ENCODE results near the gene ALG14. TPM values are rescaled to one million over a fixed set of nuclear protein-coding genes. Genes with fewer than 3 reads are reported as not detected.

The ALG14 gene
- total RNA-seq, result 1 to 10 TPM; 2.8 to 3.2 TPM
- polyA plus RNA-seq, result under 1 TPM; 0.50 to 0.79 TPM
- long read RNA-seq, donor 1, full-length matches to known transcripts, result 10 of 21 reads
- long read RNA-seq, donor 1, partial matches to known transcripts, result 2 of 21 reads
- long read RNA-seq, donor 1, other reads (novel, unspliced or antisense), result 9 of 21 reads
- long read RNA-seq, donor 2, full-length matches to known transcripts, result 4 of 9 reads
- long read RNA-seq, donor 2, partial matches to known transcripts, result 1 of 9 reads
- long read RNA-seq, donor 2, other reads (novel, unspliced or antisense), result 4 of 9 reads

- Histone ChIP-seq H3K27ac (ENCODE audit: low read depth in 1 of 2, low read length in 2 of 2) (peak within 1 kb of the TSS in 1 of 2 donors; percentile 96), H3K27me3 (ENCODE audit: control insufficient read depth in 1 of 2, insufficient read depth in 2 of 2, low read length in 1 of 2) (no peaks in the 10 kb centered on the region), H3K4me3 (ENCODE audit: low read length in 2 of 2) (peak within 1 kb of the TSS; percentile 58 to 97), H3K9me3 (ENCODE audit: control insufficient read depth, low read length) (no peaks in the 10 kb centered on the region), H3K4me1 (ENCODE audit: control insufficient read depth in 1 of 2, insufficient read depth in 2 of 2, low read length in 2 of 2) (no peaks in the 10 kb centered on the region), H3K36me3 (ENCODE audit: control insufficient read depth in 1 of 2, insufficient read depth in 2 of 2, low read length in 1 of 2) (no peaks in the 10 kb centered on the region)
- ATAC-seq (ENCODE audit: low FRiP score) (peak; percentile 98), DNase-seq (peak; percentile 97)
- WGBS, 2 donors, result 0% methylated on average over 53 of the region's 53 CpGs
- intact Hi-C loops (cut with DNase I), result loop anchor here in 1 of 2 donors (5.0 kb wide), 1 partner anchor 45 kb away; the partner anchor contains the start of gene TLCD4
Observed at GRCh38 chr1:95072532-95073419, at the start of gene ALG14. Gene ALG14, minus strand, starts transcription at chr1:95072951. Its CDS starts 53 bp downstream, at chr1:95072898.

GRCh38 chr1:95122151-95122697 is 49.5 kb upstream of the ALG14 start:
- H3K27me3 ChIP-seq (ENCODE audit: control insufficient read depth in 1 of 2, insufficient read depth in 2 of 2, low read length in 1 of 2), result no peaks in the 10 kb centered on the region
- peaks cover 0 to 1% of the 10 kb centered on the region in 2 donors for H3K36me3 ChIP-seq (ENCODE audit: control insufficient read depth in 1 of 2, insufficient read depth in 2 of 2, low read length in 1 of 2)
- 85 to 92% methylated on average over 8 of the region's 8 CpGs for WGBS, 2 donors
- no peak overlapping the region for H3K27ac ChIP-seq (ENCODE audit: low read depth in 1 of 2, low read length in 2 of 2)
- H3K4me3 ChIP-seq (ENCODE audit: low read length in 2 of 2), result no peak overlapping the region
- H3K9me3 ChIP-seq (ENCODE audit: control insufficient read depth, low read length), result no peaks in the 10 kb centered on the region
- no peak for DNase-seq
- no peak for ATAC-seq (ENCODE audit: low FRiP score)
- intact Hi-C loops (cut with DNase I), result no loop called here
- peaks cover 2 to 3% of the 10 kb centered on the region in 2 donors for H3K4me1 ChIP-seq (ENCODE audit: control insufficient read depth in 1 of 2, insufficient read depth in 2 of 2, low read length in 2 of 2)

GRCh38 chr1:95119273-95119672 is 46.5 kb upstream of the ALG14 start:
- no peak for DNase-seq
- intact Hi-C loops (cut with DNase I), result loop anchor here (5.0 to 10.0 kb wide), 3 partner anchors 42 to 116 kb away; partner anchors contain the start of genes ALG14 (in 1 of the 2) and RWDD3 (in 1 of the 2)
- no peaks in the 10 kb centered on the region for H3K9me3 ChIP-seq (ENCODE audit: control insufficient read depth, low read length)
- H3K36me3 ChIP-seq (ENCODE audit: control insufficient read depth in 1 of 2, insufficient read depth in 2 of 2, low read length in 1 of 2), result peaks cover 0 to 1% of the 10 kb centered on the region in 2 donors
- H3K4me1 ChIP-seq (ENCODE audit: control insufficient read depth in 1 of 2, insufficient read depth in 2 of 2, low read length in 2 of 2), result peaks cover 2 to 3% of the 10 kb centered on the region in 2 donors
- ATAC-seq (ENCODE audit: low FRiP score), result no peak
- no peaks in the 10 kb centered on the region for H3K27me3 ChIP-seq (ENCODE audit: control insufficient read depth in 1 of 2, insufficient read depth in 2 of 2, low read length in 1 of 2)
- H3K4me3 ChIP-seq (ENCODE audit: low read length in 2 of 2), result no peak overlapping the region
- H3K27ac ChIP-seq (ENCODE audit: low read depth in 1 of 2, low read length in 2 of 2), result no peak overlapping the region

- Histone ChIP-seq H3K4me3 (ENCODE audit: low read length in 2 of 2) (no peak overlapping the region), H3K27ac (ENCODE audit: low read depth in 1 of 2, low read length in 2 of 2) (no peak overlapping the region), H3K4me1 (ENCODE audit: control insufficient read depth in 1 of 2, insufficient read depth in 2 of 2, low read length in 2 of 2) (peaks cover 2 to 3% of the 10 kb centered on the region in 2 donors), H3K9me3 (ENCODE audit: control insufficient read depth, low read length) (no peaks in the 10 kb centered on the region), H3K27me3 (ENCODE audit: control insufficient read depth in 1 of 2, insufficient read depth in 2 of 2, low read length in 1 of 2) (no peaks in the 10 kb centered on the region), H3K36me3 (ENCODE audit: control insufficient read depth in 1 of 2, insufficient read depth in 2 of 2, low read length in 1 of 2) (peaks cover 0 to 1% of the 10 kb centered on the region in 2 donors)
- ATAC-seq (ENCODE audit: low FRiP score) (no peak), DNase-seq (no peak)
- intact Hi-C loops (cut with DNase I), result loop anchor here (1.0 to 10.0 kb wide), 4 partner anchors 32 to 116 kb away; partner anchors contain the start of genes ALG14 (in 1 of the 2) and RWDD3 (in 1 of the 2)
- WGBS, 2 donors, result 94 to 96% methylated on average over 6 of the region's 6 CpGs
Observed at GRCh38 chr1:95118710-95119109, 46.0 kb upstream of the ALG14 start.

GRCh38 chr1:95118067-95118499 is 45.3 kb upstream of the ALG14 start:
- Histone ChIP-seq H3K36me3 (ENCODE audit: control insufficient read depth in 1 of 2, insufficient read depth in 2 of 2, low read length in 1 of 2) (peaks cover 0 to 1% of the 10 kb centered on the region in 2 donors), H3K27me3 (ENCODE audit: control insufficient read depth in 1 of 2, insufficient read depth in 2 of 2, low read length in 1 of 2) (no peaks in the 10 kb centered on the region), H3K4me3 (ENCODE audit: low read length in 2 of 2) (peak overlapping the region; percentile 88 to 99), H3K27ac (ENCODE audit: low read depth in 1 of 2, low read length in 2 of 2) (no peak overlapping the region), H3K4me1 (ENCODE audit: control insufficient read depth in 1 of 2, insufficient read depth in 2 of 2, low read length in 2 of 2) (peaks cover 2 to 3% of the 10 kb centered on the region in 2 donors), H3K9me3 (ENCODE audit: control insufficient read depth, low read length) (no peaks in the 10 kb centered on the region)
- WGBS, 2 donors, result 20 to 22% methylated on average over 10 of the region's 10 CpGs
- DNase-seq (no peak), ATAC-seq (ENCODE audit: low FRiP score) (no peak)
- intact Hi-C loops (cut with DNase I), result loop anchor here (1.0 to 10.0 kb wide), 4 partner anchors 32 to 117 kb away; partner anchors contain the start of genes ALG14 (in 1 of the 2) and RWDD3 (in 1 of the 2)

- intact Hi-C loops (cut with DNase I), result loop anchor here (1.0 to 10.0 kb wide), 5 partner anchors 31 to 117 kb away; partner anchors contain the start of genes RWDD3 (in 2 of the 2) and ALG14 (in 1 of the 2)
- 0 to 1% methylated on average over 72 to 108 of the region's 108 CpGs for WGBS, 2 donors
Observed at GRCh38 chr1:95117207-95118066, 44.7 kb upstream of the ALG14 start, which contains the start of gene TLCD4. Gene TLCD4, plus strand, starts transcription at chr1:95117355. Its CDS starts 26,547 bp downstream, at chr1:95143902.

GRCh38 chr1:95116580-95117206 is 43.9 kb upstream of the ALG14 start:
- Histone ChIP-seq H3K4me3 (ENCODE audit: low read length in 2 of 2) (peak overlapping the region; percentile 88 to 99), H3K4me1 (ENCODE audit: control insufficient read depth in 1 of 2, insufficient read depth in 2 of 2, low read length in 2 of 2) (peaks cover 2 to 3% of the 10 kb centered on the region in 2 donors), H3K36me3 (ENCODE audit: control insufficient read depth in 1 of 2, insufficient read depth in 2 of 2, low read length in 1 of 2) (peaks cover 0 to 1% of the 10 kb centered on the region in 2 donors), H3K9me3 (ENCODE audit: control insufficient read depth, low read length) (no peaks in the 10 kb centered on the region), H3K27ac (ENCODE audit: low read depth in 1 of 2, low read length in 2 of 2) (peak overlapping the region in 1 of 2 donors; percentile 28), H3K27me3 (ENCODE audit: control insufficient read depth in 1 of 2, insufficient read depth in 2 of 2, low read length in 1 of 2) (no peaks in the 10 kb centered on the region)
- peak; percentile 52 to 78 for DNase-seq
- peak; percentile 83 for ATAC-seq (ENCODE audit: low FRiP score)
- intact Hi-C loops (cut with DNase I), result loop anchor here (2.0 to 10.0 kb wide), 4 partner anchors 39 to 118 kb away; partner anchors contain the start of genes RWDD3 (in 2 of the 2) and ALG14 (in 1 of the 2)
- 0% methylated on average over 17 of the region's 17 CpGs for WGBS, 2 donors

More at GRCh38 chr1:95117207-95118066, 44.7 kb upstream of the ALG14 start, which contains the start of gene TLCD4:
- DNase-seq (peak; percentile 68 to 88), ATAC-seq (ENCODE audit: low FRiP score) (peak; percentile 92)
- no peaks in the 10 kb centered on the region for H3K9me3 ChIP-seq (ENCODE audit: control insufficient read depth, low read length)
- H3K4me1 ChIP-seq (ENCODE audit: control insufficient read depth in 1 of 2, insufficient read depth in 2 of 2, low read length in 2 of 2), result peaks cover 2 to 3% of the 10 kb centered on the region in 2 donors
- H3K4me3 ChIP-seq (ENCODE audit: low read length in 2 of 2), result peak within 1 kb of the TSS; percentile 88 to 99
- H3K27me3 ChIP-seq (ENCODE audit: control insufficient read depth in 1 of 2, insufficient read depth in 2 of 2, low read length in 1 of 2), result no peaks in the 10 kb centered on the region
- H3K27ac ChIP-seq (ENCODE audit: low read depth in 1 of 2, low read length in 2 of 2), result peak within 1 kb of the TSS in 1 of 2 donors; percentile 43
- H3K36me3 ChIP-seq (ENCODE audit: control insufficient read depth in 1 of 2, insufficient read depth in 2 of 2, low read length in 1 of 2), result peaks cover 0 to 1% of the 10 kb centered on the region in 2 donors

Data from aorta (tissue), 5 donors.